K562 (cell line): ENCODE measurements around the gene MSMO1. TPM values are rescaled to one million over a fixed set of nuclear protein-coding genes. Genes with fewer than 3 reads are reported as not detected.

ENCODE experiments used
- ATAC-seq: fragments of 200-7000 bp; cut with Tn5 transposase; 3 replicates; pipeline ENCODE4 v1.9.1; 2020; ENCODE audit warnings: moderate library complexity
- BruUV-seq: library from RNA; stranded (reverse); fragments of 400-500 nt; replicated peaks from 2 replicates; lab custom pipeline; 2021; lab: Mats Ljungman, UMichigan
- CTCF ChIA-PET: fragments of 300-600 bp; formaldehyde crosslinking; extraction: SDS; loops from one replicate; lab custom pipeline; 2021; ENCODE audit warnings: low intra/inter-chr PET ratio; lab: Yijun Ruan, JAX
- POLR2A ChIA-PET: fragments of 300-600, 350-650 bp; sonication (Branson Sonifier 250); formaldehyde crosslinking; extraction: SDS; loops from one replicate; lab custom pipeline; 2021; ENCODE audit warnings: antibody characterized with exemption, inconsistent platforms; lab: Yijun Ruan, JAX
- DNase-seq, 4 experiments: peaks; one replicate each; pipeline versions ENCODE4 v3.0.0 to v3.0.0-alpha.2; 2011 to 2018; ENCODE audit warnings: low spot score in 3 of 4, mixed read lengths in 3 of 4; ENCODE audit errors: extremely low read depth in 1 of 4
- FAIRE-seq: peaks from 2 replicates; lab custom pipeline; 2011; peaks lifted over from hg19 to GRCh38; lab: Jason Lieb, UNC
- H2AFZ ChIP-seq: 2 replicates; pipeline ENCODE4 v1.6.0; 2011; ENCODE audit warnings: low read depth, low read length, control low read depth, inconsistent platforms
- H3K27ac ChIP-seq: fragments of 200-600 bp; 3 replicates; pipeline ENCODE4 v1.8.0; 2011; ENCODE audit warnings: low read depth, mild to moderate bottlenecking, control low read depth, inconsistent platforms, low read length, moderate library complexity, mixed read lengths; ENCODE audit errors: extremely low read depth
- H3K27me3 ChIP-seq, 2 experiments: fragments of 300-600 bp in 1 of 2; 2 replicates in 1 of 2; 3 replicates in 1 of 2; pipeline versions ENCODE4 v1.6.0 to v1.8.0; 2011; ENCODE audit warnings: inconsistent platforms in 2 of 2, low read length in 2 of 2, mild to moderate bottlenecking in 1 of 2, mixed read lengths in 1 of 2, moderate library complexity in 1 of 2; ENCODE audit not compliant: control insufficient read depth in 2 of 2, insufficient read depth in 2 of 2
- H3K36me3 ChIP-seq: fragments of 300-600 bp; 3 replicates; pipeline ENCODE4 v1.8.0; 2011; ENCODE audit warnings: mild to moderate bottlenecking, low read length, inconsistent platforms; ENCODE audit not compliant: control insufficient read depth, insufficient read depth
- H3K4me1 ChIP-seq, 2 experiments: fragments of 200-600 bp in 1 of 2; replicated peaks in 1 of 2; 2 replicates in 1 of 2; 3 replicates in 1 of 2; pipeline versions ENCODE4 v1.5.1 to v1.8.0; 2011; ENCODE audit warnings: inconsistent platforms in 2 of 2, low read length in 2 of 2, mild to moderate bottlenecking in 1 of 2, mixed read lengths in 1 of 2, moderate library complexity in 1 of 2; ENCODE audit not compliant: control insufficient read depth in 2 of 2, insufficient read depth in 2 of 2
- H3K4me2 ChIP-seq: 2 replicates; pipeline ENCODE4 v1.6.1; 2011; ENCODE audit warnings: low read length, control low read depth, inconsistent platforms, mixed read lengths; ENCODE audit not compliant: insufficient read depth
- H3K4me3 ChIP-seq: fragments of 200-600 bp; sonication (generic), shearing (Covaris generic); 2 replicates; pipeline ENCODE4 v1.5.1; 2016; ENCODE audit warnings: control low read depth, inconsistent platforms
- H3K79me2 ChIP-seq: fragments of 200-600 bp; 3 replicates; pipeline ENCODE4 v1.8.0; 2011; ENCODE audit warnings: low read length, inconsistent platforms; ENCODE audit not compliant: control insufficient read depth, insufficient read depth
- H3K9ac ChIP-seq, 2 experiments: 2 replicates each; pipeline versions ENCODE4 v1.6.0 to v1.6.1; 2011; ENCODE audit warnings: low read depth in 2 of 2, low read length in 2 of 2, control low read depth in 1 of 2, inconsistent platforms in 1 of 2, mild to moderate bottlenecking in 1 of 2, mixed read lengths in 1 of 2; ENCODE audit not compliant: insufficient read depth in 1 of 2
- H3K9me1 ChIP-seq: one replicate; pipeline ENCODE4 v1.6.0; 2011; ENCODE audit warnings: inconsistent platforms, mild to moderate bottlenecking, low read length, moderate library complexity; ENCODE audit not compliant: control insufficient read depth, insufficient read depth
- H3K9me3 ChIP-seq: replicated peaks from 2 replicates; pipeline ENCODE4 v1.5.1; 2011; ENCODE audit warnings: low read depth, low read length, inconsistent platforms; ENCODE audit not compliant: control insufficient read depth, insufficient read depth
- H4K20me1 ChIP-seq: replicated peaks from 2 replicates; pipeline ENCODE4 v1.6.1; 2011; ENCODE audit warnings: low read length, inconsistent platforms, mixed read lengths; ENCODE audit not compliant: control insufficient read depth, insufficient read depth
- ATF3 ChIP-seq, 2 experiments: fragments of 450-650 bp in 1 of 2; sonication (generic) in 1 of 2; formaldehyde crosslinking in 1 of 2; IDR thresholded peaks in 1 of 2; conservative IDR thresholded peaks in 1 of 2; 2 replicates each; pipeline versions ENCODE4 v1.6.1 to v1.8.1; 2016 to 2023; ENCODE audit warnings: mild to moderate bottlenecking in 2 of 2, moderate library complexity in 2 of 2, inconsistent platforms in 1 of 2, missing genetic modification reagents in 1 of 2
- BMI1 ChIP-seq: fragments of 150-350 bp; IDR thresholded peaks from 2 replicates; pipeline ENCODE4 v1.6.1; 2014; ENCODE audit warnings: low read length
- CBX1 ChIP-seq: sonication (generic); IDR thresholded peaks from 2 replicates; pipeline ENCODE4 v1.6.1; 2016; ENCODE audit warnings: antibody characterized with exemption, low read depth, mild to moderate bottlenecking
- CEBPB ChIP-seq: fragments of 450-650 bp; IDR thresholded peaks from 2 replicates; pipeline ENCODE4 v1.6.1; 2016; ENCODE audit warnings: missing genetic modification characterization, missing compliant biosample characterization
- CEBPG ChIP-seq, 3 experiments: fragments of 200-800 bp in 1 of 3; sonication (Bioruptor generic) in 1 of 3; sonication (generic) in 1 of 3; formaldehyde crosslinking in 1 of 3; IDR thresholded peaks in 2 of 3; conservative IDR thresholded peaks in 1 of 3; 2 replicates each; pipeline versions ENCODE4 v1.6.1 to v1.8.0; 2016 to 2022; ENCODE audit warnings: missing compliant biosample characterization in 2 of 3, missing genetic modification characterization in 2 of 3, mild to moderate bottlenecking in 1 of 3, missing genetic modification reagents in 1 of 3
- IRF9 ChIP-seq: fragments of 450-650 bp; IDR thresholded peaks from 2 replicates; pipeline ENCODE4 v1.6.1; 2016; ENCODE audit warnings: missing biosample characterization, missing genetic modification characterization
- JUN ChIP-seq, 2 experiments: sonication (generic) in 1 of 2; formaldehyde crosslinking in 1 of 2; IDR thresholded peaks; 2 replicates each; pipeline versions ENCODE4 v1.6.1 to v1.8.0; 2012 to 2022; ENCODE audit warnings: borderline replicate concordance in 2 of 2, mild to moderate bottlenecking in 2 of 2, improper control_type of control experiment in 1 of 2, low read depth in 1 of 2, low read length in 1 of 2, missing genetic modification reagents in 1 of 2
- MYBL2 ChIP-seq, 2 experiments: fragments of 450-650 bp in 1 of 2; sonication (generic) in 1 of 2; formaldehyde crosslinking in 1 of 2; IDR thresholded peaks; 2 replicates each; pipeline versions ENCODE4 v1.6.1 to v1.8.1; 2017 to 2022; ENCODE audit warnings: borderline replicate concordance in 1 of 2, inconsistent platforms in 1 of 2, low read depth in 1 of 2, mild to moderate bottlenecking in 1 of 2, missing genetic modification reagents in 1 of 2, moderate library complexity in 1 of 2
- TRIM24 ChIP-seq, 2 experiments: fragments of 450-650 bp; IDR thresholded peaks; 2 replicates each; pipeline ENCODE4 v1.6.1; 2016
- WGBS: fragments of 100-300 bp; shearing (Covaris generic); methylation state at CpG from one replicate; pipeline ENCODE4 v1.1.6; 2016; ENCODE audit warnings: low coverage, mixed read lengths; ENCODE audit not compliant: insufficient coverage; ENCODE audit errors: missing lambda C conversion rate; 5-methylcytosine and 5-hydroxymethylcytosine counted together
- in situ Hi-C: fragments of 300-500 bp; cut with MboI; formaldehyde crosslinking; loops from 4 replicates; pipeline ENCODE4 v1.15.0; 2018; ENCODE audit warnings: inconsistent platforms, mixed read lengths
- intact Hi-C: fragments of 100-400 bp; cut with micrococcal nuclease; formaldehyde crosslinking; loops from 2 replicates; pipeline ENCODE4 v1.14.2; 2022
- polyA plus RNA-seq, 8 experiments: library from polyadenylated mRNA; depleted of rRNA in 4 of 8; stranded (reverse) in 5 of 8; unstranded in 3 of 8; fragments of >200 nt; fragmentation: Nextera tagmentation in 2 of 8; fragmentation: Illumina TruSeq in 1 of 8; extraction: Ambion mirVana in 2 of 8; extraction: Trizol in 1 of 8; gene quantifications; 2 replicates each; pipeline versions ENCODE4 v1.2.1 to v1.2.3, GENCODE V29; 2011 to 2014; ENCODE audit warnings: inconsistent platforms in 1 of 8, missing spikeins in 1 of 8
- total RNA-seq, 7 experiments: library from RNA; depleted of rRNA in 6 of 7; stranded (reverse); fragments of >200 nt in 6 of 7; fragmentation: Illumina TruSeq in 2 of 7; extraction: Trizol in 2 of 7; gene quantifications; 2 replicates each; pipeline versions ENCODE4 v1.2.1 to v1.2.3, GENCODE V29; 2011 to 2021; ENCODE audit warnings: low replicate concordance in 1 of 7

The MSMO1 gene
- total and polyA plus RNA-seq, 9 of the 15 experiments (the other 6 are each of a cell fraction or from before 2014, with no cell fraction given) = 32.0 to 172 (median 63.5) TPM

- TF ChIP-seq JUN (IDR thresholded peaks at IDR 0.05; ENCODE audit: borderline replicate concordance, low read depth, low read length) (0 out of 2 replicates have a peak, but pooled peaks have one; percentile 19), JUN (CRISPR knock-in tag; IDR thresholded peaks at IDR 0.05; ENCODE audit: borderline replicate concordance) (no peak), TRIM24 (IDR thresholded peaks at IDR 0.05) (peak in 1 of 2 experiments; percentile 34; a peak in 1 of 4 replicates), CBX1 (no peak), BMI1 (peak; percentile 29; the same call in 1 of the 2 replicates)
Observed at GRCh38 chr4:165360041-165360695, 32.7 kb downstream of the MSMO1 start (continued).

- in situ Hi-C loops (no loop called here), intact Hi-C loops (no loop called here)
- ChIA-PET CTCF (interaction anchor here (0.6 kb wide), 1 partner anchor 118 kb away, joined by 3 read pairs; no protein-coding TSS in a partner anchor), POLR2A (no interaction called here)
- Histone ChIP-seq H4K20me1 (no peaks in the 10 kb centered on the region), H2AFZ (0 out of 2 replicates have a peak overlapping the region, but pooled peaks have one; percentile 2), H3K9me3 (no peaks in the 10 kb centered on the region), H3K9me1 (no peaks in the 10 kb centered on the region), H3K79me2 (no peaks in the 10 kb centered on the region), H3K4me3 (no peak overlapping the region), H3K27ac (no peak overlapping the region), H3K27me3 (peaks cover 5 to 6% of the 10 kb centered on the region in 2 experiments; a peak in 2 of 5 replicates), H3K9ac (no peak overlapping the region), H3K4me1 (no peaks in the 10 kb centered on the region), H3K4me2 (no peak overlapping the region), H3K36me3 (no peaks in the 10 kb centered on the region)
- DNase-seq (no peak), FAIRE-seq (no peak), ATAC-seq (no peak; the same call in 2 of the 3 replicates)
- BruUV-seq = no TSS peak
- WGBS = 13% methylated on average over 7 of the region's 7 CpGs
- TF ChIP-seq IRF9 (tag) (0 out of 2 replicates have a peak, but pooled peaks have one; percentile 25), CEBPG (CRISPR knock-in tag; IDR thresholded peaks at IDR 0.05) (no peak), CEBPG (tag; conservative IDR thresholded peaks at IDR 0.05 in 1 of 2, IDR thresholded peaks at IDR 0.05 in 1 of 2) (peak; percentile 47 to 81; a peak in 3 of 4 replicates), MYBL2 (IDR thresholded peaks at IDR 0.05; ENCODE audit: low read depth) (no peak), MYBL2 (CRISPR knock-in tag; IDR thresholded peaks at IDR 0.05; ENCODE audit: borderline replicate concordance) (no peak), ATF3 (IDR thresholded peaks at IDR 0.05) (peak; percentile 86), ATF3 (CRISPR knock-in tag; conservative IDR thresholded peaks at IDR 0.05) (no peak), CEBPB (tag) (peak; percentile 22)
Observed at GRCh38 chr4:165360985-165361670, 33.7 kb downstream of the MSMO1 start.
